Activated CD4-positive, alpha-beta memory T cell treated with anti-CD3 and anti-CD28 coated beads, Interleukin-2, amount 10 ng/mL, durations not matched to agents 7 days and 5 days (primary cell): Measurements from ENCODE around the gene RHBDL2. TPM values are rescaled to one million over a fixed set of nuclear protein-coding genes. Genes with fewer than 3 reads are reported as not detected.

Experiments used
- CTCF ChIA-PET: fragments of 350-600 bp; sonication (Branson Sonifier 250); formaldehyde crosslinking; loops from one replicate; lab custom pipeline; 2021; ENCODE audit warnings: antibody characterized with exemption, inconsistent platforms; lab: Charles Lee
- POLR2A ChIA-PET: fragments of 350-600 bp; sonication (Branson Sonifier 250); formaldehyde crosslinking; loops from one replicate; lab custom pipeline; 2021; ENCODE audit warnings: antibody characterized with exemption; lab: Charles Lee
- DNase-seq: peaks from one replicate; pipeline ENCODE4 v3.0.0-alpha.2; 2020
- H3K27ac Mint-ChIP-seq: one replicate; pipeline ENCODE4 v1.8.0; 2021; ENCODE audit warnings: mild to moderate bottlenecking, mixed read lengths
- H3K27me3 Mint-ChIP-seq: one replicate; pipeline ENCODE4 v1.8.0; 2021; ENCODE audit warnings: mixed read lengths
- H3K36me3 Mint-ChIP-seq: one replicate; pipeline ENCODE4 v1.8.0; 2021; ENCODE audit warnings: low read depth, mixed read lengths
- H3K4me1 Mint-ChIP-seq: one replicate; pipeline ENCODE4 v1.8.0; 2021; ENCODE audit warnings: mixed read lengths
- H3K4me3 Mint-ChIP-seq: one replicate; pipeline ENCODE4 v1.8.0; 2021; ENCODE audit warnings: mild to moderate bottlenecking, mixed read lengths
- H3K9me3 Mint-ChIP-seq: one replicate; pipeline ENCODE4 v1.8.0; 2021; ENCODE audit warnings: mixed read lengths
- total RNA-seq, 2 experiments: library from RNA; stranded (reverse); gene quantifications; one replicate each; pipeline ENCODE4 v1.2.3, GENCODE V29; 2021

The RHBDL2 gene
- total RNA-seq, 2 experiments from 2014 or later: not detected

DNA sequence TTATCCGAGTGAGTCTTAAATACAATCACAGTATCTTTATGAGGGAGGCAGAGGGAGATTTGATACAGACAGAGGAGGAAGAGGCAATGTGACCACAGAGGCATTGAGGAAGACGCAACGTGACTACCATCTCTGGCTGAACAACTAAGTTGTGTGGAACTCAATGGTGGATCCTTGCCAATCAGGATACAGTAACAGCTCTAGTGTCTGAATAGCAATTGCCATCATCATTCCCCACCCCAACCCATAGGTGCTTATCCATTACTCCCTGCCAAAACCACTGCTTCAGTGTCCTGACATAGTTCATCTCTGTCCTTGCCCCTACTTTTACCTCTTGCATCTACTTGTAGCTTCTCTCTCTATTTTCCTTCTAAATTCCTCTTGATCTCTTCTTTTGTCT lies 20.5 kb upstream of the RHBDL2 start:
- Mint-ChIP-seq H3K27ac (no peak overlapping the region), H3K4me3 (no peak overlapping the region), H3K9me3 (no peaks in the 10 kb centered on the region), H3K27me3 (no peaks in the 10 kb centered on the region), H3K4me1 (peaks cover 16% of the 10 kb centered on the region), H3K36me3 (no peaks in the 10 kb centered on the region)
- no peak for DNase-seq
- ChIA-PET POLR2A (no interaction called here), CTCF (no interaction called here)

DNA sequence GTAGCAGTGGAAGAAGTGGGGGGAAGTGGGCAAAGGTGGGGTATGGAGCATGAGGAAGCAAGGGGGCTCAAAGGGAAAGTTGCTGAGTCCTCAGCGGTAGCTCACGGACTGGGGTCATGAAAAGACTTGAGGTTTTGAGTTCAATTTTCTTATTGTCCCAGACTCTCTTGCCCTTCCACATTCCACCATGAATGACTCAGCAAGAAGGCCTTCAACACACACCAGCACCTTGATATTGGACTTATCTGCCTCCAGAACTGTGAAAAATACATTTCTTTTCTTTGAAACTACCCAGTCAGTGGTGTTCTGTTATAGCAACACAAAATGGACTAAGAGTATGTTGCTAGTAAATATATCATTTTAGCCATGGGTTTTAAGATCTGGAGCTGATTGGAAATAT lies 17.3 kb upstream of the RHBDL2 start:
- CTCF ChIA-PET: interaction anchor here (0.6 kb wide), 1 partner anchor 8 kb away, joined by 3 read pairs; no protein-coding TSS in a partner anchor
- Mint-ChIP-seq H3K27me3 (no peaks in the 10 kb centered on the region), H3K36me3 (no peaks in the 10 kb centered on the region), H3K27ac (no peak overlapping the region), H3K4me1 (peaks cover 12% of the 10 kb centered on the region), H3K4me3 (no peak overlapping the region), H3K9me3 (no peaks in the 10 kb centered on the region)
- POLR2A ChIA-PET: no interaction called here
- no peak for DNase-seq

DNA sequence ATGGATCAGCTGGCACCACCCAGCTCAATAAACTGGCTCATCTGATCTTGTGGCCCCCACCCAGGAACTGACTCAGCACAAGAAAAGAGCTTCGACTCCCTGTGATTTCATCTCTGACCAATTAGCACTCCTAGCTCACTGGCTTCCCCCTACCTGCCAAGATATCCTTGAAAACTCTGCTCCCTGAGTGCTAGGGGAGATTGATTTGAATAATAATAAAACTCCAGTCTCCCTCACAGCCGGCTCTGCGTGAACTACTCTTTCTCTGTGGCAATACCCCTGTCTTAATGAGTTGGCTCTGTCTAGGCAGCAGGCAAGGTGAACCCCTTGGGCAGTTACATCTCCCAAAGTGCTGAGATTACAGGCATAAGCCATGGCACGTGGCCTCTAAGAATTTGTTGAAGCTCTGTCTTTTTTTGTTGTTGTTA lies 11.8 kb upstream of the RHBDL2 start:
- ChIA-PET CTCF (interaction anchor here (0.6 to 0.7 kb wide), 3 partner anchors 16 to 62 kb away, joined by 3 to 6 read pairs (median 3); no protein-coding TSS in a partner anchor), POLR2A (no interaction called here)
- no peaks in the 10 kb centered on the region for H3K36me3 Mint-ChIP-seq
- no peaks in the 10 kb centered on the region for H3K9me3 Mint-ChIP-seq
- no peak for DNase-seq
- no peaks in the 10 kb centered on the region for H3K27me3 Mint-ChIP-seq
- H3K27ac Mint-ChIP-seq: no peak overlapping the region
- H3K4me3 Mint-ChIP-seq: no peak overlapping the region
- H3K4me1 Mint-ChIP-seq: peaks cover 11% of the 10 kb centered on the region

DNA sequence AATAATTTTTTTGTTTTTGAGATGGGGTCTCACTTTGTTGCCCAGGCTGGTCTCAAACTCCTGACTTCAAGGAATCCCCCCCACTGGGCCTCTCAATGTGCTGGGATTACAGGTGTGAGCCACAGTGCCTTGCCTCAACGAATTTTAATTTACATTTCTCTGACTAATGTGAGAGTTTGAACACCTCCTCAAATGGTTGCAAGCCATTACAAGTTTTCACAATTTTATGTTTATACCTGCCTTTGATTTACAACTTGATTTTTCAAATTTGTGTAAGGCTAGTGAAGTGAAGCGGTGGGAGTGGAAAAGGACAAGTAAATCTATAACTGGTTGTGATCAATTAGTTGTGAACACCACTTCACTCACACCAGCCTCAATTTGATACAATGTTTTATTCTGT lies 8.9 kb upstream of the RHBDL2 start:
- Mint-ChIP-seq H3K4me1 (peaks cover 11% of the 10 kb centered on the region), H3K27ac (no peak overlapping the region), H3K36me3 (no peaks in the 10 kb centered on the region), H3K9me3 (no peaks in the 10 kb centered on the region), H3K27me3 (peaks cover 1% of the 10 kb centered on the region), H3K4me3 (no peak overlapping the region)
- no peak for DNase-seq
- ChIA-PET CTCF (no interaction called here), POLR2A (no interaction called here)

DNA sequence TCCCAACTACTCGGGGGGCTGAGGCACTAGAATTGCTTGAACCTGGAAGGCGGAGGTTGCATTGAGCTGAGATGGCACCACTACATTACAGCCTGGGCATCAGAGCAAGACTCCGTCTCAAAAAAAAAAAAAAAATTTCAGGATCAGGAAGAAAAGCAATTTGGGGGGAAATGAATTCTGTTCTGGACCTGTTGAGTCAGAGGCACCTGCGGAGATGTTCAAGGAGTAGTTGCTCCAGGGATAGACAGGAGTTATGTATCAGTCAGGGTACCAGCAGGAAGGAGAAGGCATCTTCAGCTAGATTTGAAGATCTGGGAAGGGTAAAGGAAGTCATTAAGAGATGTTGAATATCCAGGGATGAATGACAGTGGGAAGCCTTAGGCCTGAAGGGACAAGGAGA lies 2.9 kb upstream of the RHBDL2 start:
- Mint-ChIP-seq H3K36me3 (no peaks in the 10 kb centered on the region), H3K27ac (no peak overlapping the region), H3K27me3 (peaks cover 5% of the 10 kb centered on the region), H3K9me3 (no peaks in the 10 kb centered on the region), H3K4me3 (no peak overlapping the region), H3K4me1 (peaks cover 6% of the 10 kb centered on the region)
- CTCF ChIA-PET: interaction anchor here (0.6 kb wide), 1 partner anchor 101 kb away, joined by 3 read pairs; no protein-coding TSS in a partner anchor
- POLR2A ChIA-PET: no interaction called here
- DNase-seq: no peak

DNA sequence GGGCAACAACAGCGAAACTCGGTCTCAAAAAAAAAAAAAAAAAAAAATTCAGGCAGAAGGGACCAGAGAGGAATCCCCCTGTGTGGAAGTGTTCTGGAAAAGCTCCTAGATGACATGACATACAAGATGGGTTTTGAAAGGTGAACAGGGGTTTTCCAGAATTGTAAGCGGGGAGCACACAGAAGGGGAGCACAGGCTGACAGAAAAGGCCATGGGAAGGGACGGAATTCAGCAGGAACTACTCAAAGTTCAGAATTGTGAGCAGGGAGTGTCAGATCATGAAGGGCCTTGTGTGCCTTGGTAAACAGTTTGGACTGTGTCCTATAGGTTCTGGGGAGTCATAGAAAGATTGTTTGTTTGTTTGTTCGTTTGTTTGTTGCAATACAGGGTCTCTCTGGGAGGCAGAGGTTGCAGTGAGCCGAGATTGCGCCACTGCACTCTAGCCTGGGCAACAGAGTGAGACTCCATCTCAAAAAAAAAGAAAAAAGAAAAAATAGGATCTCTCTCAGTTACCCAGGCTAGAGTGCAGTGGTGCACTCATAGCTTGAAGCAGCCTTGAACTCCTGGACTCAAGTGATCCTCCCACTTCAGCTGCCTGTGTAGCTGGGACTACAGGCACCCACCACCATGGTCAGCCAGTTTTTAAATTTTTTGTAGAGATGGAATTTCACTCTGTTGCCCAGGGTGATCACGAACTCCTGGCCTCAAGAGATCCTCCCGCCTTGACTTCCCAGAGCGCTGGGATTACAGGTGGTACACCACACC lies 1.2 kb upstream of the RHBDL2 start:
- H3K36me3 Mint-ChIP-seq: no peaks in the 10 kb centered on the region
- H3K4me1 Mint-ChIP-seq: peaks cover 6% of the 10 kb centered on the region
- no peak overlapping the region for H3K27ac Mint-ChIP-seq
- POLR2A ChIA-PET: no interaction called here
- H3K27me3 Mint-ChIP-seq: peaks cover 5% of the 10 kb centered on the region
- no peak for DNase-seq
- H3K4me3 Mint-ChIP-seq: no peak overlapping the region
- CTCF ChIA-PET: interaction anchor here (0.5 kb wide), 1 partner anchor 21 kb away, joined by 3 read pairs; no protein-coding TSS in a partner anchor
- H3K9me3 Mint-ChIP-seq: no peaks in the 10 kb centered on the region

DNA sequence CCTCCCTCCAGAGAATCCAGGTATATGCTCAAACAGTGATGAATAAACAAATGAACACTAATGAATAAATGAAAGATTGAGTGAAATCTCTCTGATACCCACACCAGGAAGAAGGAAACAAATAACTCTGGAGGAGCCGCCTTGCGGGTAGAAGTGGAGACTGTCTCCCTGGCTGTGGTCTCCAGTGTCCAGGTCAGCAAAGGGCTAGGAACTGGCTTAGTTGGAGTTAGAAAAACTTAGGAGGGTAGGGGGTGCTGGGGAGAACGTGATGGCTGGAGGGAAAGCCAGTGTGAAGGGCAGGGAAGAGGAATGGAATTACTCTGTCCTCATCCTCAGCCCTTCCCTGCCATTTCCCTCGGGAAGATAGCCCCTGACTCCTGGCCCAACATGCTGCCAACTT lies 537 bp downstream of the RHBDL2 start:
- CTCF ChIA-PET: no interaction called here
- no peak for DNase-seq
- Mint-ChIP-seq H3K4me1 (peaks cover 6% of the 10 kb centered on the region), H3K36me3 (no peaks in the 10 kb centered on the region), H3K9me3 (no peaks in the 10 kb centered on the region), H3K27me3 (peaks cover 4% of the 10 kb centered on the region), H3K27ac (no peak overlapping the region), H3K4me3 (no peak overlapping the region)
- POLR2A ChIA-PET: no interaction called here

DNA sequence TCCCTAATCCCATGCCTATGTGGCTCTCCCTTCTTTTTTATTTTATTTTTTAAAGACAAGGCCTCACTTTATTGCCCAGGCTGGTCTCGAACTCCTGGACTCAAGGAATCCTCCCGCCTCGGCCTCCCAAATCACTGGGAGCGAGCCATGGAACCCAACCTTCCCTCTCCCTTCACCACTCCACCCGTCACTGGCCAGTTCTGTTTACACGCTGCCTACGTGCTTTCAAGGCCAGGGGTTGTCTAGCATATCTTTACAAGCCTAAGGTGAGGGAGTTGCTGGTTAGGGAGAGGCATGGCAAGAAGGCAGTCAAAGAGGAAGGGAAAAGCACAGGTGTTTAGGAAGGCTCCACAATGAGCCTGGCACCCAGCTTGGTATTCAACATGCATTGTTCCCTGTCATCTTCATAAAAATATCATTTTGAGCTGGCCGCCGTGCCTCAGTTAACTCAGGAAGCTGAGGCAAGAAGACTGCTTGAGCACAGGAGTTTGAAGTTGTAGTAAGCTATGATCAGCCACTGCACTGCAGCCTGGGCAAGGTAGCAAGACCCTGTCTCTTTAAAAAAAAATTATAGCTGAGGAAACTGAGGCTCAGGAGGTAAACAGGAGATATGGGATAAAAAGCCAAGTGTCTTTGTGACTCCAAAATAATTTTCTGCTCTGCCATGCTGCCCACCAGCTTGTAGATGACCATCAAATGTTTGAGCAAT lies 1.1 kb downstream of the RHBDL2 start:
- Mint-ChIP-seq H3K27me3 (peaks cover 4% of the 10 kb centered on the region), H3K4me1 (peaks cover 5% of the 10 kb centered on the region), H3K36me3 (no peaks in the 10 kb centered on the region), H3K9me3 (no peaks in the 10 kb centered on the region), H3K4me3 (no peak overlapping the region), H3K27ac (no peak overlapping the region)
- ChIA-PET CTCF (no interaction called here), POLR2A (no interaction called here)
- no peak for DNase-seq

DNA sequence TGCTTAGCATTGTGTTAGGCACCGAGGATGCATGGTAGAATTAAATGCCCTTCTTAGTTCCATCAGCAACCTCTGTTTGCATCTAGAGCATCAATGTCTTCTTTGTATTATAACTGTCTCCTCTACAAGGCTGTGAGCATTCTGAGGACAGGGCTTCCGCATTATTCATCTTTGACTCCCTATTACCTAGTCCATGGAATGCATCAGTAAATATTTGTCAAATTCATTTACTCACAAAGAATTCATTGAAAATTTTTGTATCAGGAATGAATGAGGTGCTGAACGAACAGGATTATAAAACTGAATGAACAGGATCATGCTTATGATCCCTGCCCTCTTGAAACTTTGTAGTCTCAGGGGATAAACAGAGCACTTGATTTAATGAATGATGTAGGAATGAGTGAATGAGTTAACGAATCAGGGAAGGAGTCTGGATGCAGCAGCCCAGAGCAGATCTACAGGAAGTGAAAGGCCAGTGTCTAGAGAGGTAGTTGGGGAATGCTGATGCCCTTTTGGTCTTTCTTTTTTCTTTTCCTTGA lies 2.8 kb downstream of the RHBDL2 start:
- no peak for DNase-seq
- POLR2A ChIA-PET: no interaction called here
- Mint-ChIP-seq H3K36me3 (no peaks in the 10 kb centered on the region), H3K27ac (no peak overlapping the region), H3K27me3 (no peaks in the 10 kb centered on the region), H3K4me3 (no peak overlapping the region), H3K9me3 (no peaks in the 10 kb centered on the region), H3K4me1 (no peaks in the 10 kb centered on the region)
- CTCF ChIA-PET: no interaction called here

DNA sequence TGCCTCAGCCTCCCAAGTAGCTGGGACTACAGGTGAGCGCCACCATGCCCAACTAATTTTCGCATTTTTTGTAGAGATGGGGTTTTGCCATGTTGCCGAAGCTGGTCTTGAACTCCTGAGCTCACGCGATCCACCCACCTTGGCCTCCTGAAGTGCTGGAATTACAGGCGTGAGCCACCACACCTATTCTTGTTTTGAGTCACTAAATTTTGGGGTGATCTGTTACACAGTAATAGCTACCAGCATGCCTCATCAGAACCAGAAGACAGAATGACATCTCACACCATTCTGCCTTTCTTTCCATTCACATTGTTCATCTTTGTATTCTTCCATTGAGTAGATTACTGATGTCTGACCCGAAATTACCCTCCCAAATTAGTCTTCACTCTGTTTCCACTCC lies 9.1 kb downstream of the RHBDL2 start:
- ChIA-PET POLR2A (no interaction called here), CTCF (no interaction called here)
- no peak for DNase-seq
- no peaks in the 10 kb centered on the region for H3K36me3 Mint-ChIP-seq
- H3K4me3 Mint-ChIP-seq: no peak overlapping the region
- peaks cover 18% of the 10 kb centered on the region for H3K4me1 Mint-ChIP-seq
- H3K9me3 Mint-ChIP-seq: no peaks in the 10 kb centered on the region
- H3K27me3 Mint-ChIP-seq: peaks cover 2% of the 10 kb centered on the region
- no peak overlapping the region for H3K27ac Mint-ChIP-seq

DNA sequence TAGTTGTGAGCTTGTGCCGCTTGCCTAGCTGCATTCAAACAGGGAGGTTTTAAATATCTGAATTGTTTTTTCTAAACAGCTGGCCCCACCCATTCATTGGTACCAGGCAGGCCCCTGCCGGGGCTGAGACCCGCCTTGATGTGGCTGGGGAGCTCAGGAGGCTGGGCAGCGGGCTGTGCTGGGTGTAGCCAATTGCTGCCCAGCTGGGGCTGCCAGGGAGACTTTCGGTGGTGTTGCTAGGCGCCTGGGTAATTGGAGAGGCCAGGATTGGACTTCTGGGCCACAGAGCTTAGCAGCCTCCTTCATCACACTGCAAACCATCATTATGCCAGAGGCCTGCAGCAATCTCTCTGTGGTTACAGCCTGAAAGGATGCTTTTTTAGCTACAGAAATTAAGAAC lies 12.2 kb downstream of the RHBDL2 start:
- Mint-ChIP-seq H3K27me3 (peaks cover 2% of the 10 kb centered on the region), H3K36me3 (no peaks in the 10 kb centered on the region), H3K9me3 (no peaks in the 10 kb centered on the region), H3K4me1 (peaks cover 18% of the 10 kb centered on the region), H3K4me3 (no peak overlapping the region), H3K27ac (no peak overlapping the region)
- ChIA-PET CTCF (no interaction called here), POLR2A (interaction anchor here (1.2 kb wide), 1 partner anchor 18 kb away, joined by 3 read pairs; no protein-coding TSS in a partner anchor)
- DNase-seq: no peak

DNA sequence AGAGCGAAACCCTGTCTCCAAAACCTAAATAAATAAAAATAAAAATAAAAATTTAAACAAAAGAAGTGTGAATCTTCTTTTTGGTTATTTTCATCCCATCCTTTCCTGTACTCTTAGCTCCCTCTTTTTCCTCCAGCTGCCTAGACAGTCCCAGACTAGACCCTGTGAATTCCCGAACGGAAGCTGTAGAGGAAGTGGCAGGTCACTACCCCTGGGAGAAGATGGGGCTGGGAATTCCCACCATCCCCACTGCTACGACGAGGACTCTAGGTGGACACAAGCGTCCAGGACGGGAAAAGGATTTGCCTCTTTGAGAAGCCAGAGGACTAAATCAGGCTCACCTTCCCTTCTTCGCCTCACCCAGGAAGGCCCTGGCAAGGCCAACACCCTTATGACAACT lies 12.6 kb downstream of the RHBDL2 start:
- ChIA-PET POLR2A (interaction anchor here (1.2 kb wide), 1 partner anchor 18 kb away, joined by 3 read pairs; no protein-coding TSS in a partner anchor), CTCF (no interaction called here)
- peaks cover 2% of the 10 kb centered on the region for H3K27me3 Mint-ChIP-seq
- no peaks in the 10 kb centered on the region for H3K9me3 Mint-ChIP-seq
- H3K36me3 Mint-ChIP-seq: no peaks in the 10 kb centered on the region
- no peak overlapping the region for H3K27ac Mint-ChIP-seq
- H3K4me3 Mint-ChIP-seq: no peak overlapping the region
- no peak for DNase-seq
- peaks cover 18% of the 10 kb centered on the region for H3K4me1 Mint-ChIP-seq

DNA sequence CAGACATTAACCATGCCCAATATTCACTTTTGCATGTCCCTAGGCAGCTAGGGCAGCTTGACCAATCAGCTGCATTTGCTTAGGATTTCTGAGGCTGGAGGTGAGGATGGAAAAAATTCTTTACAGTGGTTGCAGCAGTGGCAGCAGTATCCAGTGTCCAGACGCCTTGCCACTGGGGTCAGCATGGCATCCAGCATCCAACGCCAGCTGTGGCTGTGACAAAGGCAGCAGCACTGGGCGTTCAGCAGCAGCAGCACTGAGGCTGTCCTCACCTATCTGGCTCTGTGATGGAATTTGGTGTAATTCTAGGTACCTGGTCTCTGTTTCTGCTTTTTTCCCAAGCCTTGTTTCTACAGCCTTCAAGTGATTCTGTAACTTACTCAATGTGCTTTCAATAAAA lies 15.5 kb downstream of the RHBDL2 start:
- Mint-ChIP-seq H3K4me1 (peaks cover 12% of the 10 kb centered on the region), H3K9me3 (no peaks in the 10 kb centered on the region), H3K27ac (no peak overlapping the region), H3K27me3 (no peaks in the 10 kb centered on the region), H3K36me3 (no peaks in the 10 kb centered on the region), H3K4me3 (no peak overlapping the region)
- no peak for DNase-seq
- POLR2A ChIA-PET: no interaction called here
- CTCF ChIA-PET: no interaction called here
